Keratinocyte (primary cell): Measurements from ENCODE around the gene TNNT2. TPM values are rescaled to one million over a fixed set of nuclear protein-coding genes. Genes with fewer than 3 reads are reported as not detected.

Experiments
- DNase-seq: peaks from one replicate; pipeline ENCODE4 v3.0.0-alpha.2; 2011; ENCODE audit warnings: low read depth, missing footprints, low spot score
- FAIRE-seq: peaks from 2 replicates; lab custom pipeline; 2011; peaks lifted over from hg19 to GRCh38; lab: Jason Lieb, UNC
- H2AFZ ChIP-seq: 2 replicates; pipeline ENCODE4 v1.6.0; 2012; ENCODE audit warnings: low read length, control low read depth, inconsistent platforms; ENCODE audit not compliant: control insufficient read depth
- H3K27ac ChIP-seq: 2 replicates; pipeline ENCODE4 v1.5.1; 2011; ENCODE audit warnings: low read length; ENCODE audit not compliant: control insufficient read depth, insufficient read depth
- H3K27me3 ChIP-seq: 3 replicates; pipeline ENCODE4 v1.6.0; 2011; ENCODE audit warnings: low read length; ENCODE audit not compliant: control insufficient read depth, insufficient read depth; ENCODE audit errors: extremely low read depth
- H3K36me3 ChIP-seq, 2 experiments: 2 replicates in 1 of 2; 3 replicates in 1 of 2; pipeline ENCODE4 v1.5.1; 2011; ENCODE audit warnings: low read length in 2 of 2, mild to moderate bottlenecking in 1 of 2; ENCODE audit not compliant: control insufficient read depth in 2 of 2, insufficient read depth in 2 of 2; ENCODE audit errors: extremely low read depth in 1 of 2
- H3K4me1 ChIP-seq: 3 replicates; pipeline ENCODE4 v1.5.1; 2011; ENCODE audit warnings: low read length; ENCODE audit not compliant: control insufficient read depth, insufficient read depth; ENCODE audit errors: extremely low read depth
- H3K4me2 ChIP-seq: 3 replicates; pipeline ENCODE4 v1.6.0; 2011; ENCODE audit warnings: low read depth, low read length; ENCODE audit not compliant: control insufficient read depth, insufficient read depth; ENCODE audit errors: extremely low read depth
- H3K4me3 ChIP-seq, 3 experiments: fragments of 200-600 bp in 1 of 3; sonication (generic) in 1 of 3; 2 replicates in 2 of 3; 3 replicates in 1 of 3; pipeline ENCODE4 v1.5.1; 2011 to 2016; ENCODE audit warnings: low read length in 3 of 3, mild to moderate bottlenecking in 3 of 3, control low read depth in 2 of 3, inconsistent platforms in 1 of 3, low read depth in 1 of 3, mixed read lengths in 1 of 3, mixed run types in 1 of 3, moderate library complexity in 1 of 3; ENCODE audit not compliant: control insufficient read depth in 2 of 3, insufficient read depth in 2 of 3; ENCODE audit errors: extremely low read depth in 1 of 3
- H3K79me2 ChIP-seq: 2 replicates; pipeline ENCODE4 v1.6.0; 2012; ENCODE audit warnings: low read length; ENCODE audit not compliant: control insufficient read depth, insufficient read depth
- H3K9ac ChIP-seq: 3 replicates; pipeline ENCODE4 v1.6.0; 2011; ENCODE audit warnings: low read length; ENCODE audit not compliant: control insufficient read depth, insufficient read depth; ENCODE audit errors: extremely low read depth
- H3K9me1 ChIP-seq: 3 replicates; pipeline ENCODE4 v1.6.0; 2011; ENCODE audit warnings: low read length; ENCODE audit not compliant: control insufficient read depth, insufficient read depth; ENCODE audit errors: extremely low read depth
- H3K9me3 ChIP-seq: 2 replicates; pipeline ENCODE4 v1.5.1; 2012; ENCODE audit warnings: low read depth, low read length; ENCODE audit not compliant: control insufficient read depth
- H4K20me1 ChIP-seq: 3 replicates; pipeline ENCODE4 v1.6.0; 2011; ENCODE audit warnings: low read length; ENCODE audit not compliant: control insufficient read depth, insufficient read depth; ENCODE audit errors: extremely low read depth
- CTCF ChIP-seq, 3 experiments: IDR thresholded peaks in 1 of 3; conservative IDR thresholded peaks in 1 of 3; optimal IDR thresholded peaks in 1 of 3; 2 replicates in 2 of 3; 3 replicates in 1 of 3; pipeline versions ENCODE3 to v1.5.1; 2011; ENCODE audit warnings: low read length in 3 of 3, mild to moderate bottlenecking in 3 of 3, moderate library complexity in 2 of 3, control low read depth in 1 of 3, inconsistent platforms in 1 of 3; ENCODE audit not compliant: insufficient read depth in 2 of 3; ENCODE audit errors: extremely low read depth in 1 of 3
- EZH2 ChIP-seq: IDR thresholded peaks from one replicate; pipeline ENCODE4 v1.6.1; 2012; ENCODE audit warnings: inconsistent platforms, mild to moderate bottlenecking, low read length, moderate library complexity
- dilution Hi-C: fragments of 300-500 bp; cut with MboI; formaldehyde crosslinking; loops from one replicate; pipeline ENCODE4 v1.7.0; 2020; ENCODE audit warnings: low sequenced_read_pairs; ENCODE audit not compliant: extremely low pct_ligation_motif_present
- polyA plus RNA-seq, 5 experiments: library from polyadenylated mRNA; depleted of rRNA in 3 of 5; stranded (reverse) in 3 of 5; stranded (forward) in 1 of 5; unstranded in 1 of 5; fragments of >200 nt; gene quantifications; 1 replicate in 1 of 5; 2 replicates in 3 of 5; 3 replicates in 1 of 5; pipeline versions ENCODE4 v1.2.1 to v1.2.3, GENCODE V29; 2011 to 2012; ENCODE audit warnings: missing spikeins in 2 of 5, low read depth in 1 of 5, low replicate concordance in 1 of 5

Gene TNNT2
- polyA plus RNA-seq, 1 donor (not counting 4 experiments of a cell fraction or from before 2014, with no cell fraction given) = 1.4 TPM

DNA sequence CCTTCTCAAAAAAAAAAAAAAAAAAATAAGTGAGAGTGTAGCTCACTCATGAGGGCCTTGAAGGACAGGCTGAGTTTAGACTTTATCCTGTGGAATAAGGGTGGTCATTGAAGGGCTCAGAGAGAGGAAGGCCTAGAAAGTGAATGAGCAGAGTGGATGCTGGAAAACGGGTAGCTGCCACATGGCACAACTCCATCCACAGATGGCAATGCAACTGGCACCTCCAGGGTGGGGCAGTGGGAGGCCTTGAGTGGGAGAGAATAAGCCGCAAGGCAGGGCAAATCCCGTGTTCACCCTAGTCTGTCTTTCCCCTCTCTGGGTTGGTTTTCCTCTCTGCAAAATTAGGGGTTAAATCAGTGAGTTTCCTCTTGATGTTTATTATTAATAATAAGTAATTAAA, 41.0 kb upstream of the TNNT2 start:
- Histone ChIP-seq H3K4me1 (no peaks in the 10 kb centered on the region), H3K9ac (no peak overlapping the region), H3K4me3 (no peak overlapping the region), H3K4me2 (no peak overlapping the region), H3K36me3 (no peaks in the 10 kb centered on the region), H3K27ac (no peak overlapping the region), H3K79me2 (no peaks in the 10 kb centered on the region), H2AFZ (no peak overlapping the region), H3K9me3 (peaks cover 1% of the 10 kb centered on the region), H4K20me1 (no peaks in the 10 kb centered on the region), H3K9me1 (no peaks in the 10 kb centered on the region), H3K27me3 (peaks cover 22% of the 10 kb centered on the region)
- TF ChIP-seq CTCF (optimal IDR thresholded peaks at IDR 0.05 in 1 of 3, IDR thresholded peaks at IDR 0.05 in 1 of 3, conservative IDR thresholded peaks at IDR 0.05 in 1 of 3; ENCODE audit: extremely low read depth in 1 of 3, insufficient read depth in 2 of 3, low read length in 3 of 3) (no peak), EZH2 (no peak)
- dilution Hi-C loops = no loop called here
- no peak for FAIRE-seq
- DNase-seq = no peak

DNA sequence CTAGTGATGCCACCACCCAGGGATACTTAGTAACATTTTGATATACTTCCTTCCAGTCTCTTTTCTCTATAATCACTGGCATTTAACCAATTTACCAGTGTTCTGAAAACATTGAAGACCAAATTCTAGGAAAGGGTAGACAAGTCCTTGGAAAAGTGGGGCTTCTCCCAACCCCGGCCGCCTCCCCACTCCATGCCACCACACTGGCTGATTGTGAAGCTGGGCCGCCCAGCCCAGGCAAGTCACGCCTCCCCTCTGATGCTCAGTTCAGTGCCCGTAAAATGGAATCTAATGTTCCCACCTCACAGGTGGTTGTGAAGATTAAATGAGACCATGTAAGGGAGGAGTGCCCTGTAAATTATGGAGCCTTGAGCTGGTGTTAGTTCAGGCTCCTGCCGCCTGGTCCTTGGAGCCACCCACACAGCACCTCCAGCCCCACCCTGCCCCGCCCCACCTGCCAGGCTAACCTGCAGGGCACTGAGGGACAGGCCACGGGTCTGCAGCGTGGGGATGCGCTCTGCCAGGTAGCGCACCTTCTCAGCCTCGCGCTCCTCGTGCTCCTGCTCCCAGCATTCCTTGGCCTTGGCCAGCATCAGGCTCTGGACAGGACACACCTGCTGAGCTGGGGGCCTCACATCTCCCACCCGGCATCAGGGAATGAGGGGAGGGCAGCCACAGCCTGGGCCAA, 36.7 kb upstream of the TNNT2 start:
- DNase-seq = no peak
- Histone ChIP-seq H3K36me3 (no peaks in the 10 kb centered on the region), H3K4me2 (no peak overlapping the region), H2AFZ (no peak overlapping the region), H3K27me3 (peaks cover 12% of the 10 kb centered on the region), H3K79me2 (no peaks in the 10 kb centered on the region), H3K9me3 (peaks cover 1% of the 10 kb centered on the region), H3K4me1 (no peaks in the 10 kb centered on the region), H3K9ac (no peak overlapping the region), H3K9me1 (no peaks in the 10 kb centered on the region), H3K4me3 (no peak overlapping the region), H4K20me1 (no peaks in the 10 kb centered on the region), H3K27ac (no peak overlapping the region)
- no peak for FAIRE-seq
- TF ChIP-seq CTCF (optimal IDR thresholded peaks at IDR 0.05 in 1 of 3, IDR thresholded peaks at IDR 0.05 in 1 of 3, conservative IDR thresholded peaks at IDR 0.05 in 1 of 3; ENCODE audit: extremely low read depth in 1 of 3, insufficient read depth in 2 of 3, low read length in 3 of 3) = no peak
- TF ChIP-seq EZH2 = no peak
- dilution Hi-C loops = no loop called here
